Subcutaneous adipose tissue (tissue), 4 donors: Measurements from ENCODE around the gene FAM89B. TPM values are rescaled to one million over a fixed set of nuclear protein-coding genes. Genes with fewer than 3 reads are reported as not detected.

Experiments used
- total RNA-seq, 4 donors: library from RNA; depleted of rRNA; stranded (reverse); fragments of >200 nt; gene quantifications; one replicate each; pipeline ENCODE4 v1.1.0, GENCODE V29; 2016
- TF ChIP-seq, protein P1 (sequence below): fragments of 450-650 bp; IDR thresholded peaks from one replicate; pipeline ENCODE4 v1.5.1; 2016; ENCODE audit warnings: low read depth, mild to moderate bottlenecking, control low read depth, antibody characterized with exemption, moderate library complexity

The FAM89B gene
- total RNA-seq, 4 donors from 2014 or later, result 15.2 to 48.8 (median 31.0) TPM

GRCh38 chr11:65538232-65538914 lies 34.0 kb upstream of the FAM89B start:
- TF ChIP-seq, protein P1, sequence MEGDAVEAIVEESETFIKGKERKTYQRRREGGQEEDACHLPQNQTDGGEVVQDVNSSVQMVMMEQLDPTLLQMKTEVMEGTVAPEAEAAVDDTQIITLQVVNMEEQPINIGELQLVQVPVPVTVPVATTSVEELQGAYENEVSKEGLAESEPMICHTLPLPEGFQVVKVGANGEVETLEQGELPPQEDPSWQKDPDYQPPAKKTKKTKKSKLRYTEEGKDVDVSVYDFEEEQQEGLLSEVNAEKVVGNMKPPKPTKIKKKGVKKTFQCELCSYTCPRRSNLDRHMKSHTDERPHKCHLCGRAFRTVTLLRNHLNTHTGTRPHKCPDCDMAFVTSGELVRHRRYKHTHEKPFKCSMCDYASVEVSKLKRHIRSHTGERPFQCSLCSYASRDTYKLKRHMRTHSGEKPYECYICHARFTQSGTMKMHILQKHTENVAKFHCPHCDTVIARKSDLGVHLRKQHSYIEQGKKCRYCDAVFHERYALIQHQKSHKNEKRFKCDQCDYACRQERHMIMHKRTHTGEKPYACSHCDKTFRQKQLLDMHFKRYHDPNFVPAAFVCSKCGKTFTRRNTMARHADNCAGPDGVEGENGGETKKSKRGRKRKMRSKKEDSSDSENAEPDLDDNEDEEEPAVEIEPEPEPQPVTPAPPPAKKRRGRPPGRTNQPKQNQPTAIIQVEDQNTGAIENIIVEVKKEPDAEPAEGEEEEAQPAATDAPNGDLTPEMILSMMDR, result no peak

DNA sequence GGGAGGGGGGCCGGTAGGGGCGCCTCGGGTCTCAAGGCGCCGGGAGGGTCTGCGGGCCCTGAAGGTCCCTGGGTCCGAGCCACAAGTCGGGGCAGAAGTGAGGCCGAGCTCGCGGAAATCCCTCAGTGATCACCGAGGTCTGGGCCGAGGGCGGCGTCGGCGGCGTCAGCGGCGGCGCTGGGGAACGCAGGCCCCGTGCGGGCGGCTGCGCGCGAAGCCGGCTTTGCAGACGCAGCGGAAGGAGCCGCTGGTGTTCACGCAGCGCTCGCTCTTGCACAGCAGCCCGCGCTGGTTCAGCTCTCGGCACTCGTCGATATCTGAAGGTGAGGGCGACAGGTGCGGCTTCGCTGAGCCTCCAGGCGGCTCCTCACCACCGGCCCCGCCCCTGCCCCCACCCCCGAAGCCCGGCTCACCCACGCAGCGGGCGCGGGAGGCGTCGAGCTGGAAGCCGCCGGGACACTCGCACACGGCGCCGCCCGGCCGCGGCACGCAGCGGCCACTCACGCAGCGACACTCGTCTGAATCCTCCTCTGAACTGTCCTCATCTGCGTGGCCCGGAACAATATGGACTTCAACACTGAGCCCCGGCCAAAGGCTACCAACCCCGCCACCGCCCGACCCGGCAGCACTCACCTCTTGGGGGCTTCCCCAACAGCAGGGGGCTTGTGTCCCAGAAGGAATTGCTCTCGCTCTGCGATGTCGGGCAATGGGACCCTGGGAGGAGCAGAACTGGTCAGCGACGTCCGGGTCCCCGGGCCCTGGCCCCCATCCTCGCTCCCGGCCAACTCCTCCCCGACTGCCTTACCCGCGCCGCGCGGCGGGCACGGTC lies 33.2 kb upstream of the FAM89B start:
- TF ChIP-seq, protein P1, result no peak

GRCh38 chr11:65539744-65540289 lies 32.5 kb upstream of the FAM89B start:
- TF ChIP-seq, protein P1, result no peak

DNA sequence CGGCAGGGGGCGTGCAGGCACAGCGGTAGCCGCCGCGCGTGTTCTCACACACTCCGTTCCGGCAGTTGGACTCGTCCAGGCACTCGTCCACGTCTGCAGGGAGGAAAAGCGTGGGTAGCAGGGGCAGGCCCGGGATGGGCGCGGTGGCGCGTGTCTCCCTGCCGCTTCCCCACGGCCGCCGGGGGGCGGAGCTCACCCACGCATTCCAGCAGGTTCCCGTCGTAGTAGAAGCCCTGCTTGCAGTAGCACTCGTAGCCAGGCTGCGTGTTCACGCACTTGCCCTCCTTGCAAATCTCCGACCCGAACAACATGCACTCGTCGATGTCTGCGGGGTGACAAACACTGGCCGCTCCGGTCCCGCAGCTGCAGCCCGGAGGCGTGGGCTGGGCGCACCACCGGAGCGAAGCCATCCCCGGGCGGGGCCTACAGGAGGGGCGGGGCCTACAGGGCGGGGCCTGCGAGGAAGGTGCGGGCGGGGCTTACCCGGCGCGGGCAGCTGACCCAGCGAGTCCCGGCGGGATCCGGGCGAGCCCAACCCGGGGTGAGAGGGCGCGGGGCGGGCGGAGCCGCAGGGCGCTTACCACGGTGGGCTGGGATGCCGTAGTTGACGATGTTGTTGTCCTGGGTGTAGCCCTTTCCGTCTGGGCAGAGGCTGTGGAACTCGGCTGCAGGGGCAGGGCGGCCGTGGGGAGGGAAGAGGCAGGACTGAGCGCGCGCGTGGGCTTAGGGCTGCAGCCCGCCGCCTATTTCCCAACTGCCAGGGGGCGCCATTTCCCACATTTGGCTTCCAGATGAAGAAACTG lies 31.8 kb upstream of the FAM89B start:
- TF ChIP-seq, protein P1, result no peak

DNA sequence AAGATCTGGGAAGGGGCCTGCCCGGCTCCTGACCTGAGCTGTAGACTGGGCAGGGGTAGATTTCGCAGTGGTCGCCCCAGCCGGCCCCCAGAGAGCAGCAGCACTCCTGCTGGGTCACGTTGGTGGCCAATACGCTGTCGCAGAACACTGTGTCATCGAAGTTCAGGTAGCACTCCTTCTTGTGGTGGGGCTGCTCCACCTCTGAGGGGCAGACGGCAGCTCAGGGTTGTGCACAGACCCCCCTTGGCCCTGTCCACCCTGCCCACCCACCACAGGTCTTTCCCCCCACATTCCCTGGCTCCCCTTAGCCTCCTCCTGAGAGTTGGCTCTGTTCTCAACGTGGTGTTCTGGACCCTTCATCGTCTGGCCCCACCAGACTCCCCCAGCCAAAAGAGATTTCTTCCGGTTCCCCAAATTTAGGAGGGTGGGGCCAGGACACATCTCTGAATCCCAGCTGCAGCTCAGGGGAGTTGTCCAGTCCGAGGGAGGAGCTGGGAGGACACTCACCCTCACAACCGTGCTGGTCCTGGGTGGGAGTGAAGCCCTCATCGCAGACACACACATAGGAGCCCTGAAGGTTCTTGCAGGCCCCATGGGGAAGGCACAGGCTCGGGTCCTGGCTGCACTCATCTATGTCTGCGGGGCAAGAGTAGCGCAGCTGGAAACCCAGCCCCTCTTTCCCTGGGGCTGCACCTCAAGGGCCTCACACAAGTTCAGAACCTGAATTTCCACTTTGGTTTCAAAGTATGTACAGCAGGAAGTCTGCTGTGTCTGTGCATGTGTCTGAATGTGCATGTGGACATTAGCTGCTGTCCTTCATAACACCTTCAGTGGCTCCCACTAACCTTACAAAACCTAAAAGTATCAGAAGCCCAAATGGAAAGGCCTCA lies 31.0 kb upstream of the FAM89B start:
- TF ChIP-seq, protein P1, result no peak

GRCh38 chr11:65542738-65543390 lies 29.5 kb upstream of the FAM89B start:
- TF ChIP-seq, protein P1, result no peak
